Activated naive CD4-positive, alpha-beta T cell treated with anti-CD3 and anti-CD28 coated beads for 36 hours (primary cell): Measurements from ENCODE around the gene PCARE. TPM values are rescaled to one million over a fixed set of nuclear protein-coding genes. Genes with fewer than 3 reads are reported as not detected.

ENCODE experiments used
- CTCF ChIA-PET: fragments of 350-600 bp; sonication (Branson Sonifier 250); formaldehyde crosslinking; loops from one replicate; lab custom pipeline; 2021; ENCODE audit warnings: antibody characterized with exemption; lab: Charles Lee
- DNase-seq: peaks from one replicate; pipeline ENCODE4 v3.0.0-alpha.2; 2020
- H3K27ac Mint-ChIP-seq: one replicate; pipeline ENCODE4 v1.8.0; 2021; ENCODE audit warnings: mild to moderate bottlenecking, mixed read lengths
- H3K27me3 Mint-ChIP-seq: one replicate; pipeline ENCODE4 v1.8.0; 2021; ENCODE audit warnings: low read depth, mixed read lengths
- H3K36me3 Mint-ChIP-seq: one replicate; pipeline ENCODE4 v1.8.0; 2021; ENCODE audit warnings: low read depth, mixed read lengths
- H3K4me1 Mint-ChIP-seq: one replicate; pipeline ENCODE4 v1.8.0; 2021; ENCODE audit warnings: low read depth, mixed read lengths
- H3K4me3 Mint-ChIP-seq: one replicate; pipeline ENCODE4 v1.8.0; 2021; ENCODE audit warnings: mild to moderate bottlenecking, moderate library complexity, mixed read lengths
- H3K9me3 Mint-ChIP-seq: one replicate; pipeline ENCODE4 v1.8.0; 2021; ENCODE audit warnings: mixed read lengths
- intact Hi-C: fragments of 100-400 bp; cut with micrococcal nuclease; formaldehyde crosslinking; loops from one replicate; pipeline ENCODE4 v1.15.1; 2023
- total RNA-seq, 2 experiments: library from RNA; stranded (reverse); gene quantifications; one replicate each; pipeline ENCODE4 v1.2.3, GENCODE V29; 2021

PCARE gene
- not detected for total RNA-seq

GRCh38 chr2:29074411-29074810, at the start of gene PCARE:
TSS of gene PCARE (minus strand) at chr2:29074523. CDS start at chr2:29074261, 262 bp downstream.
- no peak within 1 kb of the TSS for H3K4me3 Mint-ChIP-seq
- no peaks in the 10 kb centered on the region for H3K4me1 Mint-ChIP-seq
- no peaks in the 10 kb centered on the region for H3K27me3 Mint-ChIP-seq
- intact Hi-C loops: no loop called here
- CTCF ChIA-PET: no interaction called here
- DNase-seq: no peak
- H3K27ac Mint-ChIP-seq: no peak within 1 kb of the TSS
- no peaks in the 10 kb centered on the region for H3K36me3 Mint-ChIP-seq
- peaks cover 3% of the 10 kb centered on the region for H3K9me3 Mint-ChIP-seq

DNA sequence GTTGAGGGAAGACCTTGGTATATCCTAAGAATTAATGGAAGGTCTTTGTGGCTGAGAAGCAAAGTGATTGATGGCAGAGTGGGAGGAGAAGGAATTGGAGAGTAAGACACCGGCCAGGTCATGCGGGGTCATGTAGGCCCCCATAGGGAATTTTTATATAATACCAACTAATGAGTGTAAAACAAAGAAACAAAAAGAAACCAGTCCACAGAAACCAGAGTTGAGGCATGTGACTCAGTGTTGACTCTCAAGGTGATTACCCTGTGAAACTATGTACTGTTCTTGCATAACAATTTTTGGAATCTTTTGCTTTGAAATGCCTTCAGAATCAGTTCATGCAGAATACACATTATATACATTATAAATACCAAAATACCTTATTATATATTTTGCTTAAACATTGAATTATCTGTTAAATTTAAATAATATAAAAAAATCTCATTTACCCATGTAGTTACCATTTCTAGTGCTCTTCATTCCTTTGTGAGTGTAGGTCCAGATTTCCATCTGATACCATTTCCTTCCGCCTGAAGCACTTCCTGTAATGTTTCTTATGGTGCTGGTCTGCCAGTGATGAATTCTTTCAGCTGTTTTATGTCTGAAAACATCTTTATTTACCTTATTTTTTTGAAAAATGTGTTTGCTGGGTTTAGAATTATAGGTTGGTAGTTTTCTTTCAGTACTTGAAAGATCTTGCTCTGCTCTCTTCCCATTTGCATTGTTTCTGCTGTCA, 49.5 kb upstream of the PCARE start:
- Mint-ChIP-seq H3K4me3 (no peak overlapping the region), H3K9me3 (peaks cover 14% of the 10 kb centered on the region), H3K4me1 (peaks cover 63% of the 10 kb centered on the region), H3K27me3 (no peaks in the 10 kb centered on the region), H3K27ac (peak overlapping the region; percentile 65), H3K36me3 (peaks cover 34% of the 10 kb centered on the region)
- peak; percentile 45 for DNase-seq
- CTCF ChIA-PET: interaction anchor here (0.6 kb wide), 1 partner anchor 657 kb away, joined by 3 read pairs; no protein-coding TSS in a partner anchor
- intact Hi-C loops: no loop called here

DNA sequence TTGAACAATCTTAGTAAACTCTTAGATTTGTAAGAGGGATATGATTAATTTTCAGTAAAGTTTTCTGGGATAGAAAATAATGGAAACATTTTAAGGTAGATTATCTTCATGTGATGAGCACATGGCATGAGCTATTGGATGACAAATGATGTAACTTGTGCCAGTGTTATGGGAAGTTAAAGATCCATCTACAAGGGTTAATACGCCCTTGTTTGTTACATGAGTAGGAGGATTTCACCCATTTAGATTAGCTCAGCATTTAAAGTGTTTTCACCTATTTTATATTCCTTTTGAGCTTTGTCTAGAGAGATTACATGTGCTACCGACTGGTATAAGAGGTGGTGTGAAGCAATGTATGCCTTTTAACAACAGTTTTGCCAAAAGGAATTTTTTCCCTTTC, 46.5 kb upstream of the PCARE start:
- H3K9me3 Mint-ChIP-seq: peaks cover 14% of the 10 kb centered on the region
- H3K36me3 Mint-ChIP-seq: peaks cover 39% of the 10 kb centered on the region
- H3K27ac Mint-ChIP-seq: no peak overlapping the region
- peaks cover 70% of the 10 kb centered on the region for H3K4me1 Mint-ChIP-seq
- H3K4me3 Mint-ChIP-seq: no peak overlapping the region
- H3K27me3 Mint-ChIP-seq: no peaks in the 10 kb centered on the region
- CTCF ChIA-PET: interaction anchor here (0.6 kb wide), 1 partner anchor 225 kb away, joined by 3 read pairs; no protein-coding TSS in a partner anchor
- intact Hi-C loops: loop anchor here (1.0 kb wide), 1 partner anchor 9 kb away; no protein-coding TSS in a partner anchor
- DNase-seq: no peak

DNA sequence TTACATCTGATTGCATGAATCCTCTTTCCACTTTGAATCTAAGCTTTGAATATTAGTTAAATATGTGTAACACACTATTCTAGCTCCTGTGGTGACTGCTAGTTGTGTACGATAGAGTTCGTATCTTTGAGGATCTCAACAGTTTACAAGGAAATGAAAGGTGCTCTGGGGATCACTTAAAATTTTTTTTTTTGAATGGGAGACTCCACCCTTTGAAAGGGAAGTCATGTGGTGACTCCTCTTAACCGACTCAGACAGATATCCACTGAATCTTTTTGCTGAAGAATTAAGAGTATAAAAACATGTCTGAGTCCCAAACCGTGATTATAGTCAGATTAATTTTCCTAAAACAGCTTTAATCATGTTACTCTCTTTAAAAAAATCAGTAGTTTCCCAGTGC, 44.9 kb upstream of the PCARE start:
- CTCF ChIA-PET: interaction anchor here (0.6 to 1.3 kb wide), 2 partner anchors 11 to 1377 kb away, joined by 3 to 4 read pairs; no protein-coding TSS in a partner anchor
- peaks cover 3% of the 10 kb centered on the region for H3K27me3 Mint-ChIP-seq
- peak overlapping the region; percentile 19 for H3K27ac Mint-ChIP-seq
- DNase-seq: no peak
- peaks cover 63% of the 10 kb centered on the region for H3K4me1 Mint-ChIP-seq
- H3K36me3 Mint-ChIP-seq: peaks cover 27% of the 10 kb centered on the region
- intact Hi-C loops: loop anchor here (5.0 to 10.0 kb wide), 6 partner anchors 198 to 1116 kb away; partner anchors contain the start of genes FOSL2, LBH and YPEL5
- H3K4me3 Mint-ChIP-seq: no peak overlapping the region
- H3K9me3 Mint-ChIP-seq: peaks cover 9% of the 10 kb centered on the region

DNA sequence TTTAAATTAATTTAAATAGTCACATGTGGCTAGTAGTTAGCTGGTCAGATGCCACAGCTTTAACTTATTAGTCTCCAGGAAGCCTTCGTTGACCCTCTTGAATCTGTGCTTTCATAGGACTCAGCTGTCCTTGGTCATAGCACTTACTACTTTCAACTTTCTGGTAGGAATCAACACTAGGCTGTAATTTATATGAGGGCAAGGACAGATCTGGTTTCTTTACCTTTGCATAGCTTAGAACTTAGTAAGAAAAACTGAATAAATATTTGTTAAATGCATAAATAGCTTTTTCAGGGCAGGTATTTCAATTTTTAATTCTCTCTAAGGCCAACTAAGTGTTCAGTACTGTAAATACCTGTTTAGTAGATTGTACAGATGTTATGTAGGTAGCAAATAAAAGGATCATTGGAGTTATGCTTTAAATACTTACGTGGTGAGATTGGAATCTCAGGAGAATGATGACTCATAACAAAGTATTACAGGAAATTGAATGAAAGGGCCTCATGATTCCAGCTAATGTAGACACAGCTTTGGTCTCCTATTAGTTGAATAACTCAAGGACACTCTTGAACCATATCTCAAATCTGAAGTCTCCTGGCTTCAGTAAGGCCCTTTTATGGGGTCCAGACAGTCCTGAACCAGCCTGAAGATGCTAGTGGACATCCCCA, 43.4 kb upstream of the PCARE start:
- Mint-ChIP-seq H3K27me3 (peaks cover 3% of the 10 kb centered on the region), H3K4me1 (peaks cover 51% of the 10 kb centered on the region), H3K4me3 (no peak overlapping the region), H3K27ac (no peak overlapping the region), H3K36me3 (peaks cover 15% of the 10 kb centered on the region), H3K9me3 (no peaks in the 10 kb centered on the region)
- intact Hi-C loops: loop anchor here (2.0 to 10.0 kb wide), 7 partner anchors 200 to 1117 kb away; partner anchors contain the start of genes FOSL2, LBH, TRMT61B and YPEL5
- CTCF ChIA-PET: interaction anchor here (0.6 to 2.9 kb wide), 3 partner anchors 8 to 16 kb away, joined by 3 to 8 read pairs (median 8); no protein-coding TSS in a partner anchor
- DNase-seq: no peak

- intact Hi-C loops: loop anchor here (1.0 to 10.0 kb wide), 10 partner anchors 14 to 1119 kb away; partner anchors contain the start of genes FOSL2, LBH, TRMT61B and YPEL5
- Mint-ChIP-seq H3K4me3 (peak overlapping the region; percentile 90), H3K9me3 (no peaks in the 10 kb centered on the region), H3K27me3 (peaks cover 3% of the 10 kb centered on the region), H3K27ac (peak overlapping the region; percentile 87), H3K4me1 (peaks cover 52% of the 10 kb centered on the region), H3K36me3 (peaks cover 7% of the 10 kb centered on the region)
- peak; percentile 90 for DNase-seq
- CTCF ChIA-PET: interaction anchor here (1.0 to 2.9 kb wide), 2 partner anchors 14 to 101 kb away, joined by 3 to 8 read pairs; no protein-coding TSS in a partner anchor
Measured at GRCh38 chr2:29115797-29116781, 41.8 kb upstream of the PCARE start.

- no peaks in the 10 kb centered on the region for H3K9me3 Mint-ChIP-seq
- H3K4me3 Mint-ChIP-seq: peak within 1 kb of the TSS; percentile 90
- peaks cover 7% of the 10 kb centered on the region for H3K36me3 Mint-ChIP-seq
- DNase-seq: peak; percentile 50
- CTCF ChIA-PET: interaction anchor here (1.8 kb wide), 1 partner anchor 14 kb away, joined by 3 read pairs; no protein-coding TSS in a partner anchor
- intact Hi-C loops: loop anchor here (5.0 to 10.0 kb wide), 6 partner anchors 202 to 1120 kb away; partner anchors contain the start of genes FOSL2, LBH and YPEL5
- H3K4me1 Mint-ChIP-seq: peaks cover 49% of the 10 kb centered on the region
- peaks cover 3% of the 10 kb centered on the region for H3K27me3 Mint-ChIP-seq
- peak within 1 kb of the TSS; percentile 87 for H3K27ac Mint-ChIP-seq
Measured at GRCh38 chr2:29114946-29115609, 40.8 kb upstream of the PCARE start, which contains the start of gene CLIP4. TSS of gene CLIP4 (plus strand) at chr2:29115415. CDS start at chr2:29121389, 5,974 bp downstream.

GRCh38 chr2:29114586-29114945, 40.2 kb upstream of the PCARE start:
- H3K9me3 Mint-ChIP-seq: no peaks in the 10 kb centered on the region
- no peak for DNase-seq
- H3K4me1 Mint-ChIP-seq: peaks cover 44% of the 10 kb centered on the region
- CTCF ChIA-PET: interaction anchor here (1.8 kb wide), 1 partner anchor 15 kb away, joined by 3 read pairs; no protein-coding TSS in a partner anchor
- intact Hi-C loops: loop anchor here (10.0 kb wide), 3 partner anchors 490 to 1120 kb away; partner anchors contain the start of genes FOSL2 and LBH
- peaks cover 3% of the 10 kb centered on the region for H3K27me3 Mint-ChIP-seq
- peak overlapping the region; percentile 84 for H3K27ac Mint-ChIP-seq
- peaks cover 7% of the 10 kb centered on the region for H3K36me3 Mint-ChIP-seq
- H3K4me3 Mint-ChIP-seq: peak overlapping the region; percentile 80

- peaks cover 7% of the 10 kb centered on the region for H3K36me3 Mint-ChIP-seq
- no peak overlapping the region for H3K27ac Mint-ChIP-seq
- CTCF ChIA-PET: interaction anchor here (0.9 to 1.8 kb wide), 2 partner anchors 15 to 146 kb away, joined by 3 read pairs; no protein-coding TSS in a partner anchor
- DNase-seq: no peak
- peak overlapping the region; percentile 80 for H3K4me3 Mint-ChIP-seq
- H3K9me3 Mint-ChIP-seq: no peaks in the 10 kb centered on the region
- H3K27me3 Mint-ChIP-seq: peaks cover 3% of the 10 kb centered on the region
- intact Hi-C loops: loop anchor here (10.0 kb wide), 3 partner anchors 489 to 1121 kb away; partner anchors contain the start of genes FOSL2 and LBH
- peaks cover 38% of the 10 kb centered on the region for H3K4me1 Mint-ChIP-seq
Measured at GRCh38 chr2:29113891-29114321, 39.6 kb upstream of the PCARE start.

- Mint-ChIP-seq H3K4me1 (peaks cover 34% of the 10 kb centered on the region), H3K36me3 (peaks cover 7% of the 10 kb centered on the region), H3K27ac (no peak overlapping the region), H3K27me3 (peaks cover 3% of the 10 kb centered on the region), H3K9me3 (no peaks in the 10 kb centered on the region), H3K4me3 (no peak overlapping the region)
- CTCF ChIA-PET: interaction anchor here (0.9 to 1.8 kb wide), 2 partner anchors 16 to 145 kb away, joined by 3 read pairs; no protein-coding TSS in a partner anchor
- intact Hi-C loops: loop anchor here (10.0 kb wide), 3 partner anchors 488 to 1122 kb away; partner anchors contain the start of genes FOSL2 and LBH
- no peak for DNase-seq
Measured at GRCh38 chr2:29113027-29113686, 38.8 kb upstream of the PCARE start.
